Stimulated activated CD4-positive, alpha-beta T cell treated with anti-CD3 and anti-CD28 coated beads, Interleukin-12 subunit alpha, Interleukin-12 subunit beta, amount 100 ng/mL, for 24 hours (primary cell): ENCODE data around the gene OR10G7.
"Not testable (repeated sequence)": the region's sequence is repeated elsewhere in the genome, so short reads cannot be mapped to it uniquely, and the experiment has no call there.

Experiments used
- DNase-seq, 2 experiments: peaks; one replicate each; pipeline ENCODE4 v3.0.0-alpha.2; 2020; ENCODE audit warnings: low read depth in 2 of 2

Gene OR10G7

GRCh38 chr11:124043420-124043819 is 2.3 kb upstream of the OR10G7 start:
- no peak for DNase-seq

GRCh38 chr11:124039557-124039956 is 1.6 kb downstream of the OR10G7 start:
- no peak for DNase-seq

- DNase-seq = no peak
Observed at GRCh38 chr11:124036666-124037065, 4.5 kb downstream of the OR10G7 start.

GRCh38 chr11:124026498-124026897 is 14.6 kb downstream of the OR10G7 start, which contains the start of gene OR10G8:
Gene OR10G8, plus strand, starts transcription at chr11:124026798. Its CDS starts 2,825 bp downstream, at chr11:124029623.
- no peak for DNase-seq

- not testable (repeated sequence) for DNase-seq
Observed at GRCh38 chr11:124015837-124016236, 25.3 kb downstream of the OR10G7 start.

GRCh38 chr11:124012697-124013096 is 28.4 kb downstream of the OR10G7 start, which contains the start of gene OR10G4:
Gene OR10G4, plus strand, starts transcription at chr11:124012997. Its CDS starts 2,578 bp downstream, at chr11:124015575.
- no peak for DNase-seq

- no peak for DNase-seq
Observed at GRCh38 chr11:123995119-123995518, 46.0 kb downstream of the OR10G7 start, which contains the start of gene OR10G6. Gene OR10G6, minus strand, starts transcription at chr11:123995161. Its CDS starts 0 bp downstream, at chr11:123995161.
